WTC11 (cell line): Measurements from ENCODE around the gene FAM107B. TPM values are rescaled to one million over a fixed set of nuclear protein-coding genes. Genes with fewer than 3 reads are reported as not detected.
A peak's percentile ranks its signal among the peaks of the same experiment; 100 is the strongest.

Experiments
- ATAC-seq: fragments of 200-7000 bp; cut with Tn5 transposase; 2 replicates; pipeline ENCODE4 v1.10.0; 2021; ENCODE audit warnings: mild to moderate bottlenecking, moderate library complexity
- CTCF ChIA-PET: fragments of 300-600 bp; sonication (Branson Sonifier 250); formaldehyde crosslinking; loops from one replicate; lab custom pipeline; 2021; ENCODE audit warnings: antibody characterized with exemption; lab: Charles Lee
- POLR2A ChIA-PET: fragments of 350-600 bp; sonication (Branson Sonifier 250); formaldehyde crosslinking; loops from one replicate; lab custom pipeline; 2021; ENCODE audit warnings: antibody characterized with exemption; lab: Charles Lee
- DNase-seq: peaks from one replicate; pipeline ENCODE4 v3.0.0; 2021; ENCODE audit warnings: low spot score
- H3K27ac Mint-ChIP-seq: 2 replicates; pipeline ENCODE4 v1.8.0; 2021; ENCODE audit warnings: mixed read lengths
- H3K27me3 Mint-ChIP-seq: 2 replicates; pipeline ENCODE4 v1.8.0; 2021; ENCODE audit warnings: low read depth, mild to moderate bottlenecking, moderate library complexity, mixed read lengths
- H3K36me3 Mint-ChIP-seq: 2 replicates; pipeline ENCODE4 v1.8.0; 2021; ENCODE audit warnings: mixed read lengths
- H3K4me1 Mint-ChIP-seq: 2 replicates; pipeline ENCODE4 v1.8.0; 2022; ENCODE audit warnings: mixed read lengths
- H3K4me3 Mint-ChIP-seq: 2 replicates; pipeline ENCODE4 v1.8.0; 2021; ENCODE audit warnings: mild to moderate bottlenecking, moderate library complexity, mixed read lengths
- H3K9me3 Mint-ChIP-seq: 2 replicates; pipeline ENCODE4 v1.8.0; 2021; ENCODE audit warnings: mixed read lengths
- ARID4B ChIP-seq: sonication (generic); formaldehyde crosslinking; IDR thresholded peaks from 2 replicates; pipeline ENCODE4 v1.8.0; 2023; ENCODE audit warnings: missing genetic modification reagents, mild to moderate bottlenecking, borderline replicate concordance
- CBFB ChIP-seq: sonication (generic); formaldehyde crosslinking; IDR thresholded peaks from 2 replicates; pipeline ENCODE4 v1.8.1; 2022; ENCODE audit warnings: mild to moderate bottlenecking, low read depth, missing genetic modification reagents
- CTCF ChIP-seq: fragments of 200-600 bp; IDR thresholded peaks from 2 replicates; pipeline ENCODE4 v1.8.0; 2022; ENCODE audit warnings: antibody characterized with exemption
- E2F1 ChIP-seq: sonication (generic); formaldehyde crosslinking; IDR thresholded peaks from 2 replicates; pipeline ENCODE4 v1.8.0; 2022; ENCODE audit warnings: mild to moderate bottlenecking, missing genetic modification reagents
- FOXK1 ChIP-seq: sonication (generic); formaldehyde crosslinking; IDR thresholded peaks from 2 replicates; pipeline ENCODE4 v1.8.0; 2022; ENCODE audit warnings: mild to moderate bottlenecking, moderate library complexity, missing genetic modification reagents
- HMGA2 ChIP-seq: fragments of 250-450 bp; sonication (Bioruptor Pico); IDR thresholded peaks from 2 replicates; pipeline ENCODE4 v1.4.0; 2021; ENCODE audit warnings: mild to moderate bottlenecking, moderate library complexity
- JAZF1 ChIP-seq: fragments of 250-450 bp; sonication (Bioruptor Pico); IDR thresholded peaks from 2 replicates; pipeline ENCODE4 v1.9.0; 2021; ENCODE audit warnings: moderate library complexity, mild to moderate bottlenecking, inconsistent platforms
- MAX ChIP-seq: sonication (generic); formaldehyde crosslinking; IDR thresholded peaks from 2 replicates; pipeline ENCODE4 v1.8.0; 2022; ENCODE audit warnings: mild to moderate bottlenecking, missing genetic modification reagents
- MXD4 ChIP-seq: fragments of 250-450 bp; sonication (Bioruptor Pico); IDR thresholded peaks from 2 replicates; pipeline ENCODE4 v1.8.0; 2021; ENCODE audit warnings: mild to moderate bottlenecking, moderate library complexity, borderline replicate concordance
- NR1H2 ChIP-seq: sonication (generic); formaldehyde crosslinking; IDR thresholded peaks from 2 replicates; pipeline ENCODE4 v1.9.0; 2021; ENCODE audit warnings: mild to moderate bottlenecking, moderate library complexity, missing genetic modification reagents
- NR3C1 ChIP-seq: sonication (generic); formaldehyde crosslinking; conservative IDR thresholded peaks from 2 replicates; pipeline ENCODE4 v1.8.1; 2023; ENCODE audit warnings: low read depth, mild to moderate bottlenecking, missing genetic modification reagents
- OVOL2 ChIP-seq: fragments of 250-450 bp; sonication (Bioruptor Pico); IDR thresholded peaks from 2 replicates; pipeline ENCODE4 v1.9.0; 2021; ENCODE audit warnings: mild to moderate bottlenecking, borderline replicate concordance
- RELA ChIP-seq: sonication (generic); formaldehyde crosslinking; IDR thresholded peaks from 2 replicates; pipeline ENCODE4 v1.8.1; 2022; ENCODE audit warnings: missing genetic modification reagents, mild to moderate bottlenecking, borderline replicate concordance
- SMAD3 ChIP-seq: sonication (generic); formaldehyde crosslinking; IDR thresholded peaks from 2 replicates; pipeline ENCODE4 v1.8.0; 2022; ENCODE audit warnings: missing genetic modification reagents, mild to moderate bottlenecking, borderline replicate concordance
- SOX15 ChIP-seq: fragments of 250-450 bp; sonication (Bioruptor Pico); IDR thresholded peaks from 2 replicates; pipeline ENCODE4 v1.9.0; 2021; ENCODE audit warnings: mild to moderate bottlenecking
- SP1 ChIP-seq: sonication (generic); formaldehyde crosslinking; conservative IDR thresholded peaks from 2 replicates; pipeline ENCODE4 v1.8.1; 2022; ENCODE audit warnings: missing genetic modification reagents
- TCF7 ChIP-seq: sonication (generic); formaldehyde crosslinking; IDR thresholded peaks from 2 replicates; pipeline ENCODE4 v1.8.0; 2022; ENCODE audit warnings: mild to moderate bottlenecking, low read depth, missing genetic modification reagents, moderate library complexity
- ZBTB21 ChIP-seq: sonication (generic); formaldehyde crosslinking; IDR thresholded peaks from 2 replicates; pipeline ENCODE4 v1.8.1; 2023; ENCODE audit warnings: mild to moderate bottlenecking, missing genetic modification reagents, borderline replicate concordance
- ZNF121 ChIP-seq: sonication (generic); formaldehyde crosslinking; IDR thresholded peaks from 2 replicates; pipeline ENCODE4 v1.8.0; 2023; ENCODE audit warnings: missing genetic modification reagents
- ZNF317 ChIP-seq: sonication (generic); formaldehyde crosslinking; IDR thresholded peaks from 2 replicates; pipeline ENCODE4 v1.8.1; 2023; ENCODE audit warnings: low read depth, mild to moderate bottlenecking, moderate library complexity, missing genetic modification reagents, borderline replicate concordance
- ZNF396 ChIP-seq: fragments of 250-450 bp; sonication (Bioruptor Pico); IDR thresholded peaks from 2 replicates; pipeline ENCODE4 v1.8.0; 2021; ENCODE audit warnings: mild to moderate bottlenecking, moderate library complexity, borderline replicate concordance
- ZNF423 ChIP-seq: fragments of 250-450 bp; sonication (Bioruptor Pico); IDR thresholded peaks from 2 replicates; pipeline ENCODE4 v2.1.2; 2022; ENCODE audit warnings: mild to moderate bottlenecking, moderate library complexity
- total RNA-seq: library from RNA; stranded (reverse); gene quantifications from 3 replicates; pipeline ENCODE4 v1.2.3, GENCODE V29; 2021

Gene FAM107B
- total RNA-seq, 1 experiment from 2014 or later: 22.4 TPM

GRCh38 chr10:14654821-14655382 lies 119.8 kb downstream of the FAM107B start:
- CTCF ChIA-PET: interaction anchor here (1.1 kb wide), 1 partner anchor 224 kb away, joined by 3 read pairs; the partner anchor contains the start of gene SUV39H2
- Mint-ChIP-seq H3K27me3 (peaks cover 4% of the 10 kb centered on the region; the same call in 1 of the 2 replicates), H3K36me3 (no peaks in the 10 kb centered on the region), H3K9me3 (peaks cover 6% of the 10 kb centered on the region), H3K4me3 (no peak overlapping the region), H3K4me1 (peaks cover 60% of the 10 kb centered on the region)
- ATAC-seq: no peak
- POLR2A ChIA-PET: no interaction called here
- DNase-seq: no peak
- TF ChIP-seq ZBTB21 (CRISPR knock-in tag): no peak
- TF ChIP-seq SOX15 (CRISPR knock-in tag): no peak
- TF ChIP-seq MXD4 (CRISPR knock-in tag): no peak
- no peak for TF ChIP-seq NR3C1 (CRISPR knock-in tag)
- TF ChIP-seq ZNF317 (CRISPR knock-in tag): no peak
- TF ChIP-seq NR1H2 (CRISPR knock-in tag): no peak
- no peak for TF ChIP-seq RELA (CRISPR knock-in tag)
- TF ChIP-seq SP1: no peak
- no peak for TF ChIP-seq E2F1 (CRISPR knock-in tag)
- TF ChIP-seq, all 79 proteins: peak for 0
- no peak overlapping the region for H3K27ac Mint-ChIP-seq

GRCh38 chr10:14653271-14654161 lies 121.2 kb downstream of the FAM107B start:
- H3K27me3 Mint-ChIP-seq: peaks cover 4% of the 10 kb centered on the region; the same call in 1 of the 2 replicates
- H3K4me1 Mint-ChIP-seq: peaks cover 70% of the 10 kb centered on the region
- H3K27ac Mint-ChIP-seq: peak overlapping the region; percentile 79
- no peaks in the 10 kb centered on the region for H3K36me3 Mint-ChIP-seq
- ChIA-PET CTCF (interaction anchor here (1.0 to 1.8 kb wide), 3 partner anchors 106 to 113 kb away, joined by 3 to 6 read pairs (median 3); no protein-coding TSS in a partner anchor), POLR2A (interaction anchor here (0.7 kb wide), 1 partner anchor 8 kb away, joined by 3 read pairs; no protein-coding TSS in a partner anchor)
- peaks cover 10% of the 10 kb centered on the region for H3K9me3 Mint-ChIP-seq
- H3K4me3 Mint-ChIP-seq: no peak overlapping the region
- DNase-seq (peak; percentile 28), ATAC-seq (peak; percentile 79)
- no peak for TF ChIP-seq JAZF1
- no peak for TF ChIP-seq SMAD3 (CRISPR knock-in tag)
- no peak for TF ChIP-seq HMGA2 (CRISPR knock-in tag)
- TF ChIP-seq ZNF423 (CRISPR knock-in tag): no peak
- no peak for TF ChIP-seq TCF7 (CRISPR knock-in tag)
- TF ChIP-seq ZNF121 (CRISPR knock-in tag): no peak
- no peak for TF ChIP-seq NR3C1 (CRISPR knock-in tag)
- no peak for TF ChIP-seq CBFB (CRISPR knock-in tag)
- no peak for TF ChIP-seq ARID4B (CRISPR knock-in tag)
- no peak for TF ChIP-seq MAX (CRISPR knock-in tag)
- TF ChIP-seq FOXK1 (CRISPR knock-in tag): no peak
- no peak for TF ChIP-seq OVOL2 (CRISPR knock-in tag)
- no peak for TF ChIP-seq CTCF
- TF ChIP-seq ZNF396 (CRISPR knock-in tag): no peak
